Measurements from ENCODE around the gene OR1L1.

- TF ChIP-seq POLR2A (IDR thresholded peaks at IDR 0.05; ENCODE audit: low read length) (no peak), GATA1 (IDR thresholded peaks at IDR 0.05; ENCODE audit: low read depth, low read length) (no peak)
These were observed 41.5 kb upstream of the OR1L1 start for GRCh38 chr9:122619996-122620395.
